Articular chondrocyte of knee joint (primary cell): ENCODE results near the gene ZNF787. TPM values are rescaled to one million over a fixed set of nuclear protein-coding genes. Genes with fewer than 3 reads are reported as not detected.

Experiments
- small RNA-seq: library from RNA; depleted of rRNA; stranded (forward); fragments of <200 nt; gene quantifications from one replicate; pipeline ENCODE3, GENCODE V24; 2012
- total RNA-seq: library from RNA; depleted of rRNA; stranded (reverse); fragments of >200 nt; gene quantifications from 2 replicates; pipeline ENCODE4 v1.2.3, GENCODE V29; 2012

The ZNF787 gene
- 12.0 and 12.8 TPM in 2 replicates for total RNA-seq

DNA sequence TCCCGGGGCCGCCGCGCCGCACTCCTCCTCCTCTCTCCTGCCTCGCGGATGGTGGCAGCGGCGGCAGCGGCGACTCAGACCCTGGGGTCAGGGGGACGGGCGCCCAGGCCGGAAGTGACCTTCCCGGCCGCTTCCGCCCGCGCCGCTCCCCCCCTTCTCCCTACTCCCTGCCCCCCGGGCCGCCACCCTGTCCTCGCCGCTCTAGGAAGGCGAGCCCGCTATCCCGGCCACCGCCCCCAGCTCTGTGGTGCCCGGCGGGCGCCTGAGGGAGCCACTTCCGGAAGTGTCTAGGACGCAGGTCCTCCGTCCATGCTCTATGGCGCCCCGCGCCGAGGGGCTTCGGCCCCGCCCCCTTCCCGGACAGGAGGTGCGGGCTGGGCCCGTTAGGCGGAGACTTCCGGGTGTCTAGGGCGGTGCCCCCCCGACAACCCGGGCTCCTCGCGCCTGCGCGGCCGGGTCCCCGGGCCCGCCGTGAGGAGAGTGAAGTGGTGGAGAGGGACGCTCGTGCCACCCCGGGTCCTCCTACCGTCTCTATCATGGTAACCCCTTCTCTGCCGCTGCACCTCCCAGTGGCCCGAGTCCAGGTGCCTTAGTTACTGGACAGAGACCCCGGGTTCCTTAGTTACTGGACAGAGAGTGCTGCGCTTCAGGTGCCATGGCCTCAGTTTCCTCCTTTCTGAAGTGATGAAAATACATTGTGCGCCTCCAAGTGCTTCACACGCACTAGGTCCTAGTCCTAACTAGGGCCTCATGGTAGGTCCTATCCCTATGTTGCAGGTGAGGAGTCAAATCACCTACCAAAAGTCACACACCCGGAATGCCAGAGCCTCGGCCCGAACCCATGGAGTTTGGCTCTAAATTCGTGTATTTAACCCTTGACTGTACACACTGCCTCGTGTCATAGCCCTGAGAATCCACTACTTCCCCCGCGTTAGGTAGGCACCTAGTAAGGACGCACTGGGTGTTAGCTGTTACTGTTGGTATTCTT lies at the start of gene ZNF787:
Gene ZNF787 (minus strand): TSS at position 116 of the 988 bp plus-strand sequence. CDS start 18,078 bp downstream, outside the sequence.

GRCh38 chr19:56140583-56141416 lies 19.7 kb upstream of the ZNF787 start, which contains the start of gene ZNF444:
Gene ZNF444 (plus strand): TSS chr19:56141287. CDS start chr19:56146912, 5,625 bp downstream.

Small RNA genes within 50 kb of the gene (small RNA-seq; reads per million reads assigned to genes)
- gene AC024580.2 = not detected
- gene RF00019 = not detected

Other genes with a start within 250 kb of the ZNF787 start
- not detected in 2 replicates for gene NLRP13, start 189.0 kb downstream of the ZNF787 start, total RNA-seq
- gene NLRP8, start 173.5 kb downstream of the ZNF787 start, total RNA-seq = not detected in 2 replicates
- gene NLRP5, start 134.5 kb downstream of the ZNF787 start, total RNA-seq = not detected in 2 replicates
- gene ZNF444, start 20.0 kb upstream of the ZNF787 start, total RNA-seq = 8.1 and 9.9 TPM in 2 replicates
- gene GALP, start 54.7 kb upstream of the ZNF787 start, total RNA-seq = not detected in 2 replicates
- gene ZSCAN5B, start 76.5 kb upstream of the ZNF787 start, total RNA-seq = not detected in 2 replicates
- gene ZSCAN5C, start 81.0 kb upstream of the ZNF787 start, total RNA-seq = not detected in 2 replicates
- gene EDDM13, start 151.5 kb upstream of the ZNF787 start, total RNA-seq = not detected in 2 replicates
- 5.7 and 7.6 TPM in 2 replicates for gene ZSCAN5A, start 193.5 kb upstream of the ZNF787 start, total RNA-seq